ENCODE measurements around the gene REXO1. TPM values are rescaled to one million over a fixed set of nuclear protein-coding genes. Genes with fewer than 3 reads are reported as not detected.

REXO1 gene
- total RNA-seq, 1 experiment from 2014 or later = 52.1 TPM

DNA sequence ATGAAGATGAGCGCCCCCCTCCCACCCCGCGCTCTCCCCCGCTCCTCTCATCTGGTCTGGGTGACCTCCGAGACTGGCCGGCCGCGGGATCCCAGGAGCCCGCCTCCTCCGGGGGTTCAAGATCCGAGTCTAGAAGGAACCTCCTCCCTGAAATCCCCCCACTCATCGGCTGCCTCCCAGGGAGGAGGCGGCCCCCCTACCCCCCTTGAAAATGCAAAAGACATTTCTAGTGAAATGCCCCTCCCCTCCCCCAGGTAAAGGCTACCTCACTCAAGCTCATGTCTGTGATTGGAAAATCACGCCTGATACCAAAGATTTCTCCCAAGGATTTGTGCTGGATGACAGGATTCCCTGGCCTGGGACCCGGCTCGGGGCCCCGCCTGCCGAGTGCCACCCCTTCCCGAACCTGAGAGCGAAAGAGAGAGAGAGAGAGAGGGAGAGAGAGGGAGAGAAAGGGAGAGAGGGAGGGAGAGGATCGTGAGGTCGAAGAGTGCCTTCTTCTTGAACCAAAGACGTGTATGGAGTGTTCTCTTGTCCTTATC is 71.6 kb downstream of the REXO1 start:
- in situ Hi-C loops (cut with HindIII; ENCODE audit: low pct_unique_long_range_greater_than_20kb, low sequenced_read_pairs) = no loop called here
- Histone ChIP-seq H3K36me3 (ENCODE audit: control insufficient read depth, insufficient read depth, low read length) (no peaks in the 10 kb centered on the region; the same call in 1 of the 2 replicates), H3K27me3 (ENCODE audit: control insufficient read depth, insufficient read depth, low read length) (no peaks in the 10 kb centered on the region), H3K4me1 (ENCODE audit: control insufficient read depth, insufficient read depth, low read length) (peaks cover 30% of the 10 kb centered on the region), H3K27ac (ENCODE audit: low read length) (no peak overlapping the region), H3K9me3 (ENCODE audit: control insufficient read depth, insufficient read depth, low read depth, low read length) (no peaks in the 10 kb centered on the region), H3K4me3 (ENCODE audit: low read depth in 2 of 2, low read length in 2 of 2) (no peak overlapping the region)
- ChIA-PET POLR2A (no interaction called here), CTCF (interaction anchor here (0.6 kb wide), 2 partner anchors 62 to 135 kb away, joined by 3 to 4 read pairs; no protein-coding TSS in a partner anchor)
- TF ChIP-seq TCF7L2 (IDR thresholded peaks at IDR 0.05; ENCODE audit: low read depth, low read length) (no peak), REST (IDR thresholded peaks at IDR 0.05; ENCODE audit: insufficient read depth in 1 of 2, low read depth in 2 of 2, low read length in 1 of 2) (no peak), POLR2AphosphoS5 (IDR thresholded peaks at IDR 0.05; ENCODE audit: low read depth, low read length) (no peak), CTCF (IDR thresholded peaks at IDR 0.05) (no peak), SIN3A (IDR thresholded peaks at IDR 0.05; ENCODE audit: borderline replicate concordance, insufficient read depth, low read depth, low read length) (no peak)
- intact Hi-C loops (cut with micrococcal nuclease; ENCODE audit: unreplicated experiment) = no loop called here
- no peak for DNase-seq (ENCODE audit: low read depth, low spot score)
- no TSS peak for BruUV-seq (replicated peaks)
- no peak for ATAC-seq

GRCh38 chr19:1775951-1776605 is 72.2 kb downstream of the REXO1 start:
- no TSS peak for BruUV-seq (replicated peaks)
- POLR2A ChIA-PET = no interaction called here
- Histone ChIP-seq H3K27me3 (ENCODE audit: control insufficient read depth, insufficient read depth, low read length) (no peaks in the 10 kb centered on the region), H3K4me1 (ENCODE audit: control insufficient read depth, insufficient read depth, low read length) (peaks cover 30% of the 10 kb centered on the region), H3K27ac (ENCODE audit: low read length) (no peak overlapping the region), H3K36me3 (ENCODE audit: control insufficient read depth, insufficient read depth, low read length) (no peaks in the 10 kb centered on the region; the same call in 1 of the 2 replicates), H3K4me3 (ENCODE audit: low read depth in 2 of 2, low read length in 2 of 2) (no peak overlapping the region), H3K9me3 (ENCODE audit: control insufficient read depth, insufficient read depth, low read depth, low read length) (no peaks in the 10 kb centered on the region)
- TF ChIP-seq REST (IDR thresholded peaks at IDR 0.05; ENCODE audit: insufficient read depth in 1 of 2, low read depth in 2 of 2, low read length in 1 of 2) (no peak), TCF7L2 (IDR thresholded peaks at IDR 0.05; ENCODE audit: low read depth, low read length) (no peak), POLR2AphosphoS5 (IDR thresholded peaks at IDR 0.05; ENCODE audit: low read depth, low read length) (no peak), SIN3A (IDR thresholded peaks at IDR 0.05; ENCODE audit: borderline replicate concordance, insufficient read depth, low read depth, low read length) (no peak), CTCF (IDR thresholded peaks at IDR 0.05) (no peak)
- ATAC-seq (no peak), DNase-seq (ENCODE audit: low read depth, low spot score) (no peak)
- in situ Hi-C loops (cut with HindIII; ENCODE audit: low pct_unique_long_range_greater_than_20kb, low sequenced_read_pairs) = no loop called here
- intact Hi-C loops (cut with micrococcal nuclease; ENCODE audit: unreplicated experiment) = no loop called here
- CTCF ChIA-PET = no interaction called here

Measured in Panc1 (cell line).